ENCODE results near the gene PRSS57.
"Not testable (repeated sequence)": the region's sequence is repeated elsewhere in the genome, so short reads cannot be mapped to it uniquely, and the experiment has no call there.

Gene PRSS57

GRCh38 chr19:695352-695949 lies at the start of gene PRSS57:
TSS of gene PRSS57 (minus strand) at chr19:695452. CDS start at chr19:695430, 22 bp downstream.
- DNase-seq (ENCODE audit: low read depth in 2 of 2): no peak

- DNase-seq (ENCODE audit: low read depth in 2 of 2): no peak
Measured at GRCh38 chr19:743168-743687, 48.0 kb upstream of the PRSS57 start.

GRCh38 chr19:742540-743075 lies 47.4 kb upstream of the PRSS57 start:
- no peak for DNase-seq (ENCODE audit: low read depth in 2 of 2)

- DNase-seq (ENCODE audit: low read depth in 2 of 2): no peak
Measured at GRCh38 chr19:741506-742131, 46.4 kb upstream of the PRSS57 start.

- not testable (repeated sequence) for DNase-seq (ENCODE audit: low read depth in 2 of 2)
Measured at GRCh38 chr19:740816-741505, 45.7 kb upstream of the PRSS57 start.

- no peak for DNase-seq (ENCODE audit: low read depth in 2 of 2)
Measured at GRCh38 chr19:739998-740715, 44.9 kb upstream of the PRSS57 start.

- DNase-seq (ENCODE audit: low read depth in 2 of 2): no peak
Measured at GRCh38 chr19:738509-739128, 43.4 kb upstream of the PRSS57 start.

- peak; percentile 8 to 37 for DNase-seq (ENCODE audit: low read depth in 2 of 2)
Measured at GRCh38 chr19:737591-738093, 42.4 kb upstream of the PRSS57 start.

GRCh38 chr19:736125-736524 lies 40.9 kb upstream of the PRSS57 start:
- no peak for DNase-seq (ENCODE audit: low read depth in 2 of 2)

- DNase-seq (ENCODE audit: low read depth in 2 of 2): no peak
Measured at GRCh38 chr19:734716-735115, 39.5 kb upstream of the PRSS57 start.

- DNase-seq (ENCODE audit: low read depth in 2 of 2): no peak
Measured at GRCh38 chr19:732148-733069, 37.2 kb upstream of the PRSS57 start.

- no peak for DNase-seq (ENCODE audit: low read depth in 2 of 2)
Measured at GRCh38 chr19:731000-731399, 35.7 kb upstream of the PRSS57 start.

- DNase-seq (ENCODE audit: low read depth in 2 of 2): no peak
Measured at GRCh38 chr19:729965-730668, 34.9 kb upstream of the PRSS57 start.

GRCh38 chr19:729564-729963 lies 34.3 kb upstream of the PRSS57 start:
- not testable (repeated sequence) for DNase-seq (ENCODE audit: low read depth in 2 of 2)

GRCh38 chr19:728011-728410 lies 32.8 kb upstream of the PRSS57 start:
- DNase-seq (ENCODE audit: low read depth in 2 of 2): no peak

- DNase-seq (ENCODE audit: low read depth in 2 of 2): no peak
Measured at GRCh38 chr19:726993-727956, 32.0 kb upstream of the PRSS57 start.

- DNase-seq (ENCODE audit: low read depth in 2 of 2): no peak
Measured at GRCh38 chr19:725461-726089, 30.3 kb upstream of the PRSS57 start.

- no peak for DNase-seq (ENCODE audit: low read depth in 2 of 2)
Measured at GRCh38 chr19:723714-724113, 28.5 kb upstream of the PRSS57 start.

Data from stimulated activated CD8-positive, alpha-beta memory T cell treated with anti-CD3 and anti-CD28 coated beads, Interleukin-7, amount 100 ng/mL, for 1 hour (primary cell).